ENCODE measurements around the gene BOD1L2.

- TF ChIP-seq CTCF (IDR thresholded peaks at IDR 0.05) (no peak), POLR2A (IDR thresholded peaks at IDR 0.05) (no peak), POLR2AphosphoS5 (IDR thresholded peaks at IDR 0.05) (no peak)
Observed at GRCh38 chr18:57150081-57150480, 3.2 kb downstream of the BOD1L2 start.

All from transverse colon (tissue), 4 donors.